Occipital lobe (tissue), 2 donors: Measurements from ENCODE around the gene NRF1. TPM values are rescaled to one million over a fixed set of nuclear protein-coding genes. Genes with fewer than 3 reads are reported as not detected.
"Not testable (repeated sequence)": the region's sequence is repeated elsewhere in the genome, so short reads cannot be mapped to it uniquely, and the experiment has no call there.

Source experiments
- DNase-seq: peaks from one replicate; lab custom pipeline; 2025; lab: John Stamatoyannopoulos, UW
- total RNA-seq: library from RNA; depleted of rRNA; stranded (reverse); fragments of >200 nt; gene quantifications from one replicate; pipeline ENCODE4 v1.2.3, GENCODE V29; 2014

NRF1 gene
- total RNA-seq: 16.1 TPM

- peak; percentile 87 for DNase-seq
Measured at GRCh38 chr7:129611246-129612111, at the start of gene NRF1. Gene NRF1, plus strand, starts transcription at chr7:129611720. Its CDS starts 45,632 bp downstream, at chr7:129657352.

DNA sequence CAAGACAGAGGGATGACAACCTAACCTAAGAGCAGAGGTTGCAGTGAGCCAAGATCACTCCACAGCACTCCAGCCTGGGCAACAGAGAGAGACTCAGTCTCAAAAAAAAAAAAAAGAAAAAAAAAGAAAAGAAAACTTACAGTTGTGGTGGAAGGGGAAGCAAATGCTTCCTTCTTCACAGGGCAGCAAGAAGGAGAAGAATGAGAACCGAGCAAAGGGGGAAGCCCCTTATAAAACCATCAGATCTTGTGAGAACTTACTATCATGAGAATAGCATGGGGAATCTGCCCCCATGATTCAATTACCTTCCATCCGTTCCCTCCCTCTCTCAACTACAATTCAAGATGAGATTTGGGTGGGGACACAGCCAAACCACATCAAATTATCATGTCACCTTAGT, 45.2 kb upstream of the NRF1 start:
- DNase-seq: not testable (repeated sequence)

DNA sequence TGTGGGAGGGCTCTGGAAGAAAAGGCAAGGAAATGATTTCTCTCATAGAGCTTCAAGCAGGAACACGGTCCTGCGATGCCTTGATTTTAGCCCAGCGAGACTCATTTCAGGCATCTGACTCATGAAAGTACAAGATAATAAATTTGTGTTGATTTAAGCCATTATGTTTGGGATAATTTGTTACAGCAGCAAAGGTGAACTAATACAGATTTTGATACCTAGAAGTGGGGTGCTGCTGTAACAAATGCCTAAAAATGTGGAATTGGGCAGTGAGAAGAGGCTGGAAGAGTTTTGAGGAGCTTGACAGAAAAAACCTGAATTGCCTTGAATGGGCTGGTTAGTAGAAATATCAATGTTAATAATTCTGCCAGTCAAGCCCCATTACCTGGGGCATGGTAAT, 44.1 kb upstream of the NRF1 start:
- no peak for DNase-seq

DNA sequence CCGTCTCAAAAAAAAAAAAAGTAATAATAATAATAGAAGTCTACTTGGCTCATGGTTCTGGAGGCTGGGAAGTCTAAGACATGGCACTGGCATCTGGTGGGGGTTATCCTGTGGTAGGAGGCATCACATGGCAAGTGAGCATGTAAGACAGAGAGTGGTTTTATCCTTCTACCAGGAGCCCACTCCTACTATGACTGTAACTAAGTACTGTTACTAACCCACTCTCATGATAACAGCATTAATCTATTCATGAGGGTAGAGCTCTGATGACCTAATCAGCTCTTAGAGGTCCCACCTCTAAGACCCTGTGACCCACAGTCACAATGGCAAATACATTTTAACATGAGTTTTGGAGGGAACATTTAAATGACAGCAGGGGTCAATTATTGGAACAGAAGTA, 43.3 kb upstream of the NRF1 start:
- DNase-seq: no peak

DNA sequence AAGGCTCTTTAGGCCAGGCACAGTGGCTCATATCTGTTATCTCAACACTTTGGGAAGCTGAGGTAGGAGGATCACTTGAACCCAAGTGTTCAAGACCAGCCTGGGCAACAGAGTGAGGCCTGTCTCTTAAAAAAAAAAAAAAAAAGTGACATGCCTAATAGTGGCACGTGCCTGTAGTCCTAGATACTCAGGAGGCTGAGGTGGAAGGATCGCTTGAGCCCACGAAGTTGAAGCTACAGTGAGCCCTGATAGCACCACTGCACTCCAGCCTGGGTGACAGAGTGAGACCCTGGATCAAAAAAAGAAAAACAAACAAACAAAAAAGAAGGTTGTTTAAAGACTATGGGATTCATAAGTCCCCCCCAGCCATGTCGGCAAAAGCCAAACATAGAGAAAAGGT, 42.2 kb upstream of the NRF1 start:
- DNase-seq: no peak

DNA sequence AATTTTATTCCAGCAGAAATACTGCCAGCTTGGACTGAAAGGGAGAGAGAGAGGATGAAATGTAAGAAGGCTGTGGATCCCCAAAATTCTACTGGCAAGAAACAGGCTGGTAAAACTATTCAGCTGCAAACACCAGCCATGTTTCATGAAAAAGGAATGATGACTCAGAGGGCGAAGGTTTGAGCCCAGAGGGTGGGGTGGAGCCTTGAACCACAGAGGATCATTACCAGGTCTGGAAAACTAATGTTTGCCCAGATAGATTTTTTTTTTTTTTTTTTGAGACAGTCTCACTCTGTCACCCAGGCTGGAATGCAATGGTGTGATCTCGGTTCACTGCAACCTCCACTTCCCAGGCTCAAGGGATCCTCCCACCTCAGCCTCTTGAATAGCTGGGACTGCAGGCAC, 41.7 kb upstream of the NRF1 start:
- no peak for DNase-seq

DNA sequence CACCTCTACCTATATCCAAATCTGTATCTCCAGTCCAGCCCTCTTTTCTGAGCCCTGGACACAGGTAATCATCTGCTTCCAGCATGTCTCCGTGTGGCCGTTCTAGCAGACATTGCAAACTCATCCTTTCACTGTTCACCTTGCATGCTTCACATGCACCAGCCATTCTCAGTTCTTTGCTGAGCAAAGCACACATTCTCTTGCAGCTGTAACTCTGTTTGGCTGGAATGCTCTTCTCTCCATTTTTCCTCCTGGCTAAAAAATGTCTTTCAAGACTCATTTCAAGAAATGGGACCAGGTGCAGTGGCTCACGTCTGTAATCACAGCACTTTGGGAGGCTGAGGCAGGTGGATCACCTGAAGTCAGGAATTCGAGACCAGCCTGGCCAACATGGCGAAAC, 40.3 kb upstream of the NRF1 start:
- no peak for DNase-seq

DNA sequence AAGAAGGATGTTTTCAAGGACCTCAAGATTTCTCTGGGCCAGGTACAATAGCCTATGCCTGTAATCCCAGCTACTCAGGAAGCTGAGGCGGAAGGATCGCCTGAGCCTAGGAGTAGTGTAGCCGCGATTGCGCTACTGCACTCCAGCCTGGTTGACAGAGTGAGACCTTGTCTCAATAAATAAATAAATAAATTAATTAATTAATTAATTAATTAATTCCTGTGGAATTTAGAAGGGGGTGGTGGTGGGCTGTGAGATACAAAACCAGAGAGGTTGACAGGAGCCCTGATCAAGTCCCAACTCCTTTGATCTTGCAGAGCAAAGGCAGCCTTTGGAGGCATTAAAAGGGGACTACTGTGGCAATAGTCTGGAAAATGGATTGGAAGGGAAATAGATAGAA, 39.3 kb upstream of the NRF1 start:
- DNase-seq: no peak

GRCh38 chr7:129574487-129574886, 37.0 kb upstream of the NRF1 start:
- DNase-seq: no peak

DNA sequence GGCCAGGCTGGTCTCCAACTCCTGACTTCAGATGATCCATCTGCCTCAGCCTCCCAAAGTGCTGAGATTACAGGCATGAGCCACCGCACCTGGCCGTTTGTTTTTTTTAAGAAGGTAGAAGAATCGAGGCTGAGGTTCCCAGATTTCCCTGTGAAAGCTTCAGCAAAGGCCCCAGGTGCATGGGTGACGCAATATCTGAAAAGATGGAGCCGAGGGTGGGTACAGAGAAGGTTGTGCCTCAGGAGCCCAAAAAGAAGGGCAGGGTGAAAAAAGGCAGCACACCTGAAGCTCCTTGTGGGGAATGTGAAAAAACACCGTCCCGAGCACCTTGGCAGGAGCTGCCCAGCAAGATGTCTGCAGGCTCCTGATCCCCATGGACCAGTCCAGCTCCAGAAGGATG, 35.8 kb upstream of the NRF1 start:
- no peak for DNase-seq

DNA sequence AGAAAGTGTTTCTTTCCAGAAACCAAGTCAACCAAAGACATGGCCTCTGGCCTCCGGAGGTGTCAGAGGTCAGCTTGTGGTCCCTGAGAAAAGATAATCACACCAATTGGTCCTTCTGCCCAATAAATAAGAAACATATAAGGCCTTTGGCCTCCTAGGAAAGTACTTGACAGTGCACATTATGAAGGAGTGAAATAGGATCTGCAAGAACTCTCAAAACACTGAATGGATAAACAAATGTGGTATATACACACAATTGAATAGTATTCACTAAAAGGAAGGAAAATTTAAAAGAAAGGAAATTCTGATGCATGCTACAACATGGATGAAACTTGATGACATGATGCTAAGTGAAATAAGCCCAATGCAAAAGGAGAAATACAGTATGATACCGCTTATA, 35.4 kb upstream of the NRF1 start:
- DNase-seq: no peak

- DNase-seq: no peak
Measured at GRCh38 chr7:129578829-129579228, 32.7 kb upstream of the NRF1 start.

DNA sequence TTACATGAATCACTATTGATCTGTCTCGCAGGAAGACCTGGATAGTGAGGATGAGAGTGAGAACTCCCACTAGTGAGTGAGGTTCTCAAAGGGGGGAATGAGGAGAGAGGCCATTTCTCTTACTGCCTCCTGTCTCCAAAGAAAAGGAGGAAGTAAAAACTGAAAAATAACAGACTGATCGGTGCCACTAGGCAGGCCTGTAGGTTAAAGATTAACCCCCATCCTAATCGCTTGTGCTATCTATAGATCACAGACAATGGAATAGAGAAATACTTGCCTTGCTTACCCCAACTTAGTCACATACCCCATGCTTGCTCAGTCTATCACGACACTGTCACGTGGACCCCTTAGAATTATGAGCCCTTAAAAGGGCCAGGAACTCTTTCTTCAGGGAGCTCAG, 25.3 kb upstream of the NRF1 start:
- DNase-seq: not testable (repeated sequence)

DNA sequence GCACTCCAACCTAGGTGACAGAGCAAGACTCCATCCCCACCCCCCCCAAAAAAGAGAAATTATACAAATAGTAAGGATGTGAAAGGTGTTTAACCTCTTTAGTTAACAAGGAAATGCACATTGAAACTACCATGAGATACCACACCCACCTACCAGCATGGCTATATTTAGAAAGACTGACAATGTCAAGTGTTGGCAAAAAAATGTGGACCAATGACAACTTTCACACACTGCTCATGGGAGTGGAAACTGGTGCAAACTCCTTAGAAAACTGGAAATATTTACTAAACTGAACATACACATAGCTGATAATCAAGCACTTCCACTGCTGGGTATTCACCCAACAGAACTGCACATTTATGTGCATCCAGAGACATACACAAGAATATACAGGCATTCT, 23.3 kb upstream of the NRF1 start:
- DNase-seq: no peak

- DNase-seq: no peak
Measured at GRCh38 chr7:129591868-129592267, 19.7 kb upstream of the NRF1 start.

DNA sequence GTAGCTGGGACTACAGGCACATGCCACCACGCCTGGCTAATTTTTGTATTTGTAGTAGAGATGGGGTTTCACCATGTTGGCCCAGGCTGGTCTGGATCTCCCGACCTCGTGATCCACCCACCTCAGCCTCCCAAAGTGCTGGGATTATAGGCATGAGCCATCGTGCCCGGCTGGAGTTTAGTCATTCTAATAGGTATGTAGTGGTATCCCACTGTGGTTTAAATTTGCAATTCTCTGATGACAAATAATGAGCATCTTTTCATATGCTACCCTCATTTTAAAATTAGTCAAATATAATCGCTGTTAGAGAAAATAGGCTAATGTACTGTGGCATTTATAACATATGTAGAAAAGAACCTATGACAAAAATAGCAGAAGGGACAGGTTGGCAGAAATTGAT, 15.1 kb upstream of the NRF1 start:
- not testable (repeated sequence) for DNase-seq

- DNase-seq: no peak
Measured at GRCh38 chr7:129597672-129598071, 13.8 kb upstream of the NRF1 start.

DNA sequence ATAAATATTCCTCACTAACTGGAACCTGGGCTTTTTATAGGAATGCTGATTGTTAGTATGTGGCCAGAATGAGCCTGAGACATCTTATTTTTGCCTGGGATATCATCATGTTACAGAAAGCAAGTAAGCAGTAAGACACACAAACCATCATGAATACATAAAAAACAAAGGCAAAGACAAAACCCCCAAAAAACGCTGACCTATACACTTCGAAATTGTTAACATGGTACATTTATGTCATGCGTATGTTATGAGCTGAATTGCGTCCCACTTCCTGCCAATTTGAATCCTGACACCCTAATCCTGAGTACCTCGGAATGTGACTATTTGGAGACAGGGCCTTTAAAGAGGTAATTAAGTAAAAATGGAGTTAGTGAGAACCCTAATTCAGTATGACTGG, 12.3 kb upstream of the NRF1 start:
- DNase-seq: no peak

DNA sequence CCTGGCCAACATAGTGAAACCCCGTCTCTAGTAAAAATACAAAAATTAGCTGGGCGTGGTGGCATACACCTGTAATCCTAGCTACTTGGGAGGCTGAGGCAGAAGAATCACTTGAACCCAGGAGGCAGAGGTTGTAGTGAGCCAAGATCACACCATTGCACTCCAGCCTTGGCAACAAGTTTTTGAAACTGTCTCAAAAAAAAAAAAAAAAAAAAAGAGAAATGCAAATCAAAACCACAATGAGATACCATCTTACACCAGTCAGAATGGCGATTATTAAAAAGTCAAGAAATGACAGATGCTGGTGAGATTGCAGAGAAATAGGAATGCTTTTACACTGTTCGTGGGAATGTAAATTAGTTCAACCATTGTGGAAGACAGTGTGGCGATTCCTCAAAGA, 7.9 kb upstream of the NRF1 start:
- not testable (repeated sequence) for DNase-seq

GRCh38 chr7:129604021-129604420, 7.5 kb upstream of the NRF1 start:
- DNase-seq: not testable (repeated sequence)

DNA sequence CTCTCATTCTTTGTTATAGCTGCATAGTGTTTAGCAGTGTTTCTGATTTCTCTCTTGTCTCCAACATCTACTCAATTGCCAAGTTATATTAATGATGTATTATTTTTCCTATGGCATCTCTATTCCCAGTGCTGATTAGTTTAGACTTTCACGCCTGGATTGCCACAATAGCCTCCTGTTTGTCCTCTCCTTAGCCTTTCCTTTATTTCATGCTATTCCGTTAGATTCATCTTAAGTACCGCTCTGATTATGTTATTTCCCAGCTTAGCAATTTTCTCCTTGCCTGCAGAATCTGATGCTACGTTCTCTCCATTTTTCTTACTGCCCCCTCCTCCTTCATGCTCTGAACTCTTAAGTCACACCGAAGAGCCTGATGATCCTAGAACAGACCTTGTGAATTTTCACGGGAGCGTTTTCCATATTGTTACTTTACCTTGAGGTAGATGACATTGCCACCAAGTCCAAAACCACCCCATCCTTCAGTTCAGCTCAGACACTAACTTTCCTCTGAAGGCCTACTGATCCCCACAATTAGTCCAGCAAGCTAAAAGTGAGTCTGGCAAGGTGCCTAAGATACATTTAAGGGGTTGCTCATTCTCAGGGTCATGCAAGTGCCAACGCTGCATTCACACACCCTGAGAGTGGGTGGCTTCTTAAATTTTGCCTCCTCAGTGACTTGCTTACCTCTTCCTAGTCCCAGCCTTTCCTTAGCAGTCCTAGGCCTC, 6.6 kb upstream of the NRF1 start:
- DNase-seq: no peak

DNA sequence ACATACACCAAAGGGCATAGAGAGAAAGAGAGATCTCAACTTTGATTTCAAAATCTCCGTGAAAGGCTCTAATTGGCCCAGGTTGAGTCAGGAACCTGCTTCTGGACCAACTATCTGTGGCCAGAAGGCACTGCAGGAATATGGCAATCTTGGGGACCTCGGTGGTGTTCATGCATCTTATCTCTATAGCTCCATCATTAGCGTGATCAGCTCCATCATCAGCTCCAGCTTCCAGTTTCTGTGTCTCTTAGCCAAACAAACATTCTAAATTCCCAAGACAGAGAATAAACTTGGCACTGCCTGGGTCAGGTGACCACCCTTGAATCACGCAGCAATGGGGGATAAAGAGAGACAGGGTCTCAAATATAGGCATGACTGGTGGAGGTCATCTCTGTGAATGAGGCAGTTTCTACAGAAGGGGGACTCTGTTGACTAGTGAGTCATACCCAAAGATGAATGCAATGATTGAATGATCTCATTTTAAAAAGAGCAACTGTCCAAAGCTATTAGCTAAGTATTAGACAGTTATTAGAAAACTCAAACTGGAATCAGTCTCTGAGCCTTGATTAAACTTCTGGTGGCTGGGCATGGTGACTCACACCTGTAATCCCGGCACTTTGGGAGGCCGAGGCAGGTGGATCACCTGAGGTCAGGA, 5.4 kb upstream of the NRF1 start:
- no peak for DNase-seq
